Neural cell (in vitro differentiated cells): ENCODE measurements around the gene UGT2B15. TPM values are rescaled to one million over a fixed set of nuclear protein-coding genes. Genes with fewer than 3 reads are reported as not detected.

Experiments
- H2AFZ ChIP-seq: fragments of 200-600, 300-800 bp; sonication (generic), shearing (Covaris generic); 2 replicates; pipeline ENCODE4 v1.6.0; 2014; ENCODE audit warnings: low read depth, mild to moderate bottlenecking, antibody characterized with exemption, low read length, moderate library complexity
- H3F3A ChIP-seq: fragments of 200-600 bp; shearing (Covaris generic); 2 replicates; pipeline ENCODE4 v1.6.1; 2016; ENCODE audit warnings: mild to moderate bottlenecking, moderate library complexity, mixed read lengths, antibody characterized with exemption, low read length; ENCODE audit not compliant: insufficient read depth, poor library complexity, severe bottlenecking
- H3K27ac ChIP-seq: fragments of 200-600, 300-800 bp; sonication (generic), shearing (Covaris generic); 2 replicates; pipeline ENCODE4 v1.5.1; 2014; ENCODE audit warnings: mild to moderate bottlenecking, low read length, moderate library complexity
- H3K27me3 ChIP-seq: fragments of 300-800, 200-600 bp; sonication (generic), shearing (Covaris generic); 2 replicates; pipeline ENCODE4 v1.6.0; 2014; ENCODE audit warnings: mild to moderate bottlenecking, low read depth, low read length, moderate library complexity; ENCODE audit not compliant: insufficient read depth
- H3K36me3 ChIP-seq: fragments of 300-800, 200-600 bp; sonication (generic), shearing (Covaris generic); 2 replicates; pipeline ENCODE4 v1.5.1; 2014; ENCODE audit warnings: mild to moderate bottlenecking, antibody characterized with exemption, low read length, moderate library complexity; ENCODE audit not compliant: insufficient read depth
- H3K4me2 ChIP-seq: fragments of 300-800, 200-600 bp; sonication (generic), shearing (Covaris generic); 2 replicates; pipeline ENCODE4 v1.6.0; 2014; ENCODE audit warnings: mild to moderate bottlenecking, low read length
- H3K4me3 ChIP-seq: fragments of 300-800, 200-600 bp; sonication (generic), shearing (Covaris generic); 2 replicates; pipeline ENCODE4 v1.5.1; 2014; ENCODE audit warnings: mild to moderate bottlenecking, low read length, moderate library complexity
- H3K79me2 ChIP-seq: fragments of 200-600 bp; shearing (Covaris generic); replicated peaks from 2 replicates; pipeline ENCODE4 v1.6.0; 2014; ENCODE audit warnings: mild to moderate bottlenecking, low read length, moderate library complexity; ENCODE audit not compliant: insufficient read depth
- H3K9ac ChIP-seq: fragments of 300-800, 200-600 bp; sonication (generic), shearing (Covaris generic); 2 replicates; pipeline ENCODE4 v1.6.1; 2016; ENCODE audit warnings: mild to moderate bottlenecking, low read length, mixed read lengths
- H3K9me2 ChIP-seq: fragments of 200-600 bp; shearing (Covaris generic); 2 replicates; pipeline ENCODE4 v1.6.1; 2016; ENCODE audit warnings: mild to moderate bottlenecking, low read length, mixed read lengths; ENCODE audit not compliant: insufficient read depth
- H3K9me3 ChIP-seq: fragments of 200-600, 300-800 bp; sonication (generic), shearing (Covaris generic); 2 replicates; pipeline ENCODE4 v1.6.1; 2016; ENCODE audit warnings: mild to moderate bottlenecking, mixed run types, low read length, moderate library complexity, mixed read lengths
- H4K20me1 ChIP-seq: fragments of 200-600 bp; shearing (Covaris generic); 2 replicates; pipeline ENCODE4 v1.6.1; 2016; ENCODE audit warnings: mild to moderate bottlenecking, mixed run types; ENCODE audit not compliant: insufficient read depth
- CTCF ChIP-seq: fragments of 450-650 bp; IDR thresholded peaks from 2 replicates; pipeline ENCODE4 v1.5.1; 2014; ENCODE audit warnings: antibody characterized with exemption, mild to moderate bottlenecking, moderate library complexity; ENCODE audit not compliant: poor library complexity, severe bottlenecking
- EP300 ChIP-seq: fragments of 450-650 bp; conservative IDR thresholded peaks from 2 replicates; pipeline ENCODE4 v1.6.1; 2014; ENCODE audit warnings: antibody characterized with exemption, mild to moderate bottlenecking, moderate library complexity; ENCODE audit not compliant: poor library complexity, severe bottlenecking
- EZH2 ChIP-seq: fragments of 200-600, 300-800 bp; shearing (Covaris generic), sonication (generic); IDR thresholded peaks from 2 replicates; pipeline ENCODE4 v1.6.1; 2014; ENCODE audit warnings: antibody characterized with exemption, low read length, borderline replicate concordance, mild to moderate bottlenecking; ENCODE audit not compliant: insufficient read depth, poor library complexity, severe bottlenecking
- MXI1 ChIP-seq: fragments of 450-650 bp; conservative IDR thresholded peaks from 2 replicates; pipeline ENCODE4 v1.6.1; 2014; ENCODE audit warnings: antibody characterized with exemption, mild to moderate bottlenecking; ENCODE audit not compliant: poor library complexity, severe bottlenecking
- POLR2AphosphoS5 ChIP-seq: IDR thresholded peaks from 2 replicates; pipeline ENCODE4 v1.6.1; 2012
- RAD21 ChIP-seq: fragments of 450-650 bp; conservative IDR thresholded peaks from 2 replicates; pipeline ENCODE4 v1.6.1; 2014; ENCODE audit warnings: antibody characterized with exemption, mild to moderate bottlenecking, moderate library complexity
- REST ChIP-seq: IDR thresholded peaks from 2 replicates; pipeline ENCODE4 v1.6.1; 2012; ENCODE audit warnings: borderline replicate concordance
- SMC3 ChIP-seq: fragments of 450-650 bp; conservative IDR thresholded peaks from 2 replicates; pipeline ENCODE4 v1.6.1; 2014; ENCODE audit warnings: antibody characterized with exemption, mild to moderate bottlenecking, moderate library complexity; ENCODE audit not compliant: poor library complexity
- TAF1 ChIP-seq: IDR thresholded peaks from 2 replicates; pipeline ENCODE4 v1.6.1; 2012; ENCODE audit warnings: low read depth
- polyA plus RNA-seq: library from polyadenylated mRNA; depleted of rRNA; stranded (reverse); fragments of >200 nt; gene quantifications from 2 replicates; pipeline ENCODE4 v1.2.3, GENCODE V29; 2014

The UGT2B15 gene
- polyA plus RNA-seq, 1 donor from 2014 or later: not detected

- Histone ChIP-seq H3K27ac (no peak overlapping the region), H3K4me3 (no peak overlapping the region), H3K4me2 (no peak overlapping the region), H3K9me3 (no peaks in the 10 kb centered on the region), H3K9me2 (no peaks in the 10 kb centered on the region), H3K9ac (no peak overlapping the region), H3K79me2 (no peaks in the 10 kb centered on the region), H3K36me3 (no peaks in the 10 kb centered on the region), H3F3A (no peaks in the 10 kb centered on the region), H4K20me1 (no peaks in the 10 kb centered on the region), H3K27me3 (no peaks in the 10 kb centered on the region), H2AFZ (no peak overlapping the region)
- TF ChIP-seq POLR2AphosphoS5: no peak
- TF ChIP-seq CTCF: no peak
- TF ChIP-seq TAF1: no peak
- no peak for TF ChIP-seq EP300
- no peak for TF ChIP-seq SMC3
- TF ChIP-seq MXI1: no peak
- TF ChIP-seq REST: no peak
- no peak for TF ChIP-seq EZH2
- no peak for TF ChIP-seq RAD21
Observed at GRCh38 chr4:68717999-68718398, 47.5 kb upstream of the UGT2B15 start.

GRCh38 chr4:68714400-68714799 lies 43.9 kb upstream of the UGT2B15 start:
- no peaks in the 10 kb centered on the region for H4K20me1 ChIP-seq
- no peaks in the 10 kb centered on the region for H3F3A ChIP-seq
- H3K27me3 ChIP-seq: no peaks in the 10 kb centered on the region
- H3K27ac ChIP-seq: no peak overlapping the region
- H3K4me2 ChIP-seq: no peak overlapping the region
- TF ChIP-seq SMC3 (no peak), EP300 (no peak), TAF1 (no peak), RAD21 (no peak), POLR2AphosphoS5 (no peak), EZH2 (no peak), REST (no peak), CTCF (no peak), MXI1 (no peak)
- no peaks in the 10 kb centered on the region for H3K9me2 ChIP-seq
- H3K79me2 ChIP-seq: no peaks in the 10 kb centered on the region
- H3K9me3 ChIP-seq: no peaks in the 10 kb centered on the region
- no peak overlapping the region for H3K9ac ChIP-seq
- H3K4me3 ChIP-seq: no peak overlapping the region
- no peaks in the 10 kb centered on the region for H3K36me3 ChIP-seq
- no peak overlapping the region for H2AFZ ChIP-seq
